Stimulated activated CD4-positive, alpha-beta T cell treated with anti-CD3 and anti-CD28 coated beads, Interleukin-12 subunit alpha, Interleukin-12 subunit beta, amount 100 ng/mL, for 48 hours (primary cell): ENCODE measurements around the gene RPRML.

Experiments used
- DNase-seq, 3 donors: peaks; one replicate each; pipeline ENCODE4 v3.0.0-alpha.2; 2020; ENCODE audit warnings: low read depth in 2 of 3, low spot score in 1 of 3

The RPRML gene

GRCh38 chr17:46947216-46947615 lies 31.8 kb downstream of the RPRML start:
- no peak for DNase-seq

GRCh38 chr17:46944931-46945330 lies 34.1 kb downstream of the RPRML start:
- DNase-seq = no peak

DNA sequence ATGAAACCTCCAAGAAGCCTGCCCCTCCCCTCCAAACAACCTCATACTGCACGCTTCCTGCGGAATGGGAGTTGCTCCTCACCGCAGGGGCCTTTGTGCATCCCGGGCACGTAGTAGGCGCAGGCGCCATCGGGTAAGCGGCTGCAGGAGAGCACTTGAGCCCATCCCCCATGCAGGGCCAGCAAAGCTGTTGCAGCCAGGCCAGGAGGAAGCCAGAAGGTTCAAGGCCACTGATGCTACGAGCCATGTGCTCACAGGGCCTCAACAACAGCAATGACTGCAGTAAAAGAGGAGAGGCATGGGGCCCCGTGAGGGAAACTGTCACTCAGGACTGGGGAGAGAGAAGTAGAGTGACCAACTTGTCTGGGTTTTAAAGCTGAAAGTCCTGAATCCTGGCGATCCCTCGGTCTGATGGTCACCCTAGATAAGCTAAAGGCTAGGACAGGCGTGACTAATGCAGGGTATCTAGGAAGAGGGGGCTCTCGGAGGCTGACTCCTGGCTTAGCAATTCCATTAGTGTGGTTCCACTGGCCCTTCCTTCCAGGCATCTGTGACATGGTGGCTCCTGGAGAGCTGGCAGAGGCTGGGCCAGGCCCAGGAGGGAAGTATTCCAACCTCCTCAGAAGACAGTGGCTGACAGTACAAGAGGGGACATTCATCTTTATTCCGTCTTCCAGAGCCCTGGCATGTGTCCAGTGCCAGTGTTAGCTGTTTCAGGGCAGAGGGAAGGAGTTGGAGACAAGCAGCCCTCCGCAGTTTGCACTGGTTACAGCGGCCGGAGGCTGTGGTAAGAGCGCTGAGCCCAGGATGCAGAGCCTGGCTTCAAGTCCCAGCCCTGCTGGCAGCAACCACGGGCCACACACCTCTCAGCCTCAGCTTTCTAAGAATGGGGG lies 35.3 kb downstream of the RPRML start:
- no peak for DNase-seq

GRCh38 chr17:46943218-46943500 lies 35.9 kb downstream of the RPRML start:
- no peak for DNase-seq

DNA sequence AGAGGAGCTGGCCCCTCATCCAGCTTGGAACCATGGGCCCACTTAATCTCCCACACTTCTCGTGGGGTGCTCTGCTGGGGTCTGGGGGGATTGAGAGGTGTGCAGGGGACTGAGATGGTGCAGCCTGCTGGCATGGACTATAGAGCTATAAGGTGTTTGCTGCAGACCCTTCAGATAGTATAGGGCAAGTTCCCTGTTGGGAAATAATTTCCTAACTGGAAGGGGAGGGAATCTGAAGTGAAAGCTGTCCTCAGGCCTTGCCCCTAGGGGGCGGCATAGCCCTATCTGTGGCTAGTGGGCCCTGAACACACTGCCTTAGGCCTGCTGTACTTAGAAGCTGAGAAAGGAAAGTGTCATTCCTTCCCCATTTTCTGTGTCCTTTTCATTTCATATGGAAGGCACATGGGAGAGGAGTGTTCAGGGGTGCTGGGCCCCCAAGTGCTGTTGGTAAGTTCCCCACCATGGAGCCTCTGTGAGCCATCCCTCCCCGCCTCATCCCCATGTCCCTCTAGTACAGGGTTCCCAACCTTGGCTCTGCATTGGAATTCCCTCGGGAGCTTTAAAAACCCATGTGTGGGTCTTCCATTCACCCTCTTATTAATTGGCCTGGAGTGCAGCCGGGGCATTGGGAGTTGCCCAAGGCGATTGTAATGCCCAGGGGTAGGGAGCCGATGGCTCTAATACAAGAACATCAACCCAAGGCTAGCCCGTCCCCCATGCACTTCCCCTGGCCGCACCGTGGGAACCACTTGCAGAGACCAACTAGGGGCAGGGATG lies 36.4 kb downstream of the RPRML start:
- peak; percentile 21 to 34 (median 26) for DNase-seq

- DNase-seq = peak; percentile 55 to 71 (median 59)
Observed at GRCh38 chr17:46940692-46941404, 38.2 kb downstream of the RPRML start.

- no peak for DNase-seq
Observed at GRCh38 chr17:46935658-46936266, 43.3 kb downstream of the RPRML start.

DNA sequence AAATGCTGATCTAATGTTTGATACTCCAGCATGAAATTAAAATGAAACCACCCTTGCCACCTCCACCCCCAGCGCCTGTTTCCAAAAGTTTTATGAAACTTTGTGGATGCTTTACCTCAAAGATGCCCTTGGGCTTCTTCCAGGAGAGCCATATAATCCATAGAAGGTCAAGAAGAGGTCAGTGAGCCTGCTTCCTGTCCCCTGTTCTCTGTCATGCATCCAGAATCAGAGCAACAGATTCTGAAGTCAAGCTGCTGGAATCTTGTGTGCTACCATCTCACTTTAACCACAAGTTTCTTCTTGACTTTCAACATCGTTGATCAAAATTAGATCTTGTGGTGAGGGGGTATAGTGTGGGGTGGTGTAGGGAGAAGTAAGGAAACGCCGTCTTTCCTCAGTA lies 47.5 kb downstream of the RPRML start:
- no peak for DNase-seq

DNA sequence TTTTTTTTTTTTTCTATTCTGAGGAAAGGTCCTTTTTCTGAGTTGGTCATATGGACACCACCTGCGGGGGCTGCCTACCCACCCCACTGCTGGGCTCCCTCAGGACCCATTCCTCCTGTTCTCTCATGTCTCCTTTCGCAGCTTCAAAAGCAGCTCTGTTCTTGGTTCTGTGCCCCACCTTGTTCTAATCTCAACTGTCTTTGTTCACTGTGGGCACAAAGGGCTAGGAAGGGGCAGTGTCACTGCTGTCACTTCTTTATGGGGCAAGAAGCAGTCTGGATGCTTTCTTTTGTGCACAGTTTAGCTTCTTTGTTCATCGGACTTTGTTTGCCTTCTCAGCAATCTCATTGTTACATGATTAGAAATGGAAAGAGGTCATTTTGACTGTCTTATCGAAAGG lies 49.0 kb downstream of the RPRML start:
- DNase-seq = no peak

GRCh38 chr17:46929413-46929812 lies 49.6 kb downstream of the RPRML start:
- no peak for DNase-seq

GRCh38 chr17:46928467-46929261 lies 50.4 kb downstream of the RPRML start:
- no peak for DNase-seq
